Activated CD8-positive, alpha-beta memory T cell treated with anti-CD3 and anti-CD28 coated beads, Interleukin-2, amount 50 U/mL, for 1 hour (primary cell): Measurements from ENCODE around the gene ETS2.

ENCODE experiments used
- DNase-seq: peaks from one replicate; pipeline ENCODE4 v3.0.0-alpha.2; 2020; ENCODE audit errors: extremely low read depth

The ETS2 gene

DNA sequence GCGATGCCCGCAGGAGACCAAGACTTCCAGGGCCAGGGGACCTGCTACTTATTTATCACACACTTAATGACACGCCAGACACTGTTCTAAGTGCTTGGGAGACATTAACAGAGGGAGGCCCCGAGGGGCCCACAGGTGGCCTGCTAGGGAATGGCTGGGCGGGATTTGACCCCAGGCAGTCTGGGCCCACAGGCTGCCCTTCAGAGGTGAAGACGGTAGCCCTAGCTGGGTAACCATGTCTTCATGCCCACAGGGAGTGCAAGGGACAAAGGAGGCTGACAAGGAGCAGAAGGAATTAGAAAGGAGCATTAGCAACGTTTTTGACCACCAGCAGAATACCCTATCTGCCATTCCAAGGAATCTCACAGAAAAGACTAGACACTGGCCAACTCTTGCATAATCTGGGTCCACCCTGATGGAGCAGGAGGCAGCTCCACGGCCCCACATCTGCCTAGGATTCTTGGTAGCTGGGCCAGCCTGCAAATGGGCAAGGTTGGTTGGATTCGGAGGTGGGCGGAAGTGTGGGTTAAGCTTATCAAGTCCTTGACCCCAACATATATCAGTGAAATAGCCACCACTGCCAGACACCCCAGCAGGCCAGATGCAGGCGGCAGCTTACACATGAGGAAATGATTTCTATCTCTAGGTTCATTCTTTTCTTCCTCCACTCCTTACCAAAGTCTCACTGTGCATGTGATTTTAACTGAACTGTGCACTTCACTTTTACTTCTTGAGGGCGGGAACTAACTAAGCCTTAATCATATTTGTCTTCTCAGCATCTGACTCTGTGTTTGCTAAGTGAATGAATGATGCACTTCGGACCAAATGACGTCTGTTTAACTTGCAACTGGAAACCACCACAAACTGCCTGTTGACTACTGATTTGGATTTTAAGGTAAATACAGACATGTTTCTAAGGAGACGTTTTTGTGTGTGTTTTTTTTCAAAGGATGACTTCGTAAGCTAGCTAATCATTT lies 3.4 kb upstream of the ETS2 start:
- no peak for DNase-seq

DNA sequence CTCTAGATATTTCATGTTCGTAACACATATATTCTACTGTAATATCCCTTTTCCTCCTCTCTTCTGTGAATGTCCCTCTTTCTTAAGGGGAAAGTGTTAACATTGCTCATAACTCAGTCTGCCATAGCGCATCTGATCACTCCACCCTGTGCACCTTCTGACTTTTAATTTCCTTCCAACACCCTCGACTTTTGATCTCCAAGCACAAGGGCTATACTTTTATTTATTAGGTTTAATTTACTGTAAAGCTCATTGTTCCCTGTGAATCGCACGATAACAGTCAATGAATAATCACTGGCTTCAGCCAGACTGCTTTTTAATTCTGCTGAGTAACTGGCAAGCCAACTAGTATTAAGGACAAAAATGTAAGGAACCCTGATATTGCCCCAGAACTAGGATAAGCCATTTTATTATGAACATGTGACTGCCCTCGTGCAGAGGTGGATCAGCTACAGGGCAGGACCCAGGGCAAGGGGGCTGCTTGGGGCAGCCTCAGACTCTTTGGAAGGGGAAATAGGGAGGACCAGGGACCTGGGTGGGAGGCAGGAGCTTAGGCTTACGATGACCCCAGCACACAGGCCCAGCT lies 2.6 kb upstream of the ETS2 start:
- no peak for DNase-seq

DNA sequence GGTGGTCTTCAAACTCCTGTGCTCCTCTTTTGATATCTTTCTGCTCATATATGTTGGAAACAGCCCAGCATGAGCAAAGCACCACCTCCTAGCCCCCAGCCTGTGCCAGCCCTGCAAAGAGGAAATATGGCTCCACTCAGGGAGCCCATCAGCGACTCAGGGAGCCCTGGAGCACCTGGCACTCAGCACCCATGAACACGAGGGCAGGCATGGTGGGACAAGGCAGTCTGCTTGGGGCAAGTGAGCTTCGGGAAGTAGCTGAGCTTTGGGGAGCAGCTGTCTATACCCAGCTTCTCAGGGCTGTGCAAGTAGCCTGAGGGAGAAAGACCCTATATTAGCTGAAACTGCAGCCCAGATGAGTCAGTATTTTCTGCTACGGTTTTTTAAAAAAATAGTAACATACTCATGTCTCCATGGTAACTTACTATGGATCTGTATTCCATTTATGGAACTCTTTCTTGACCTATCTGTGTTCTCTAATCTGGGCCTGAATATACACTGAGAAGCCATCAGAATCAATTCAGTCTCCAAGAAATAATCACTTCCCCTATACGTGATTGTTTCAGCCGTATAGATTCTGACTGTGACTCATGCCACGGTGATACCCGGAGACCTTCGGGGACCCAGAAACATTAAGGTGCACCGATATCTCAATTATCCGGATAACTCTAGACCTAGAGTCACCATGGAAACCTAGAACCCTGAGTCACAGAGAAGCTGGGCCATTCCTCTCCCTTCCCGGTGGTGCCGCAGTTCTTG lies 1.5 kb upstream of the ETS2 start:
- no peak for DNase-seq

DNA sequence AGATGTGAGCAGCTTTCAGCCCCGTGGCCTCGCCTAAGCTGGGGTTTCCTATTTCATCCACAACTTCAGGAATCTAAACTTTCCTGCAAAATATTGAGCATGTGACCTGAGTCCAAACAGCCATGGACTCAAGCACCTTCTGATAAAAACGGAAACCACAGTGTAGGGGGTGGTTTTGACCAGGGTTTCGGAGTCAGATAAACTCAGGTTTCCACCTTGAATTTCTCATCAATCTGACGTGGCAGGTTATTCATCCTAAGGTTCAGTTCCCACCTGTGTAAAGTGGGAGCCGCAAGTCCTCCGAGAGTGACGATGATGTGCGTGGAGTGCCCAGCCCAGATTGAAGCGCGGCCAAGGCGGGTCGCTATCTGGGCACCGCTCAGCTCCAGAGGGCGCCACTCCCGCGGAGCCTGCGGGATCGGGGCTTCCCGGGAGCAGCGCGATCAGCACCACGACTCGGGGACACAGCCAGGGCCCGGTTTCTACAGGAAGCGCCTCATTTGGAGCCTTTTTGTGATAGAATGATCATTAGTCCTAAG lies 871 bp upstream of the ETS2 start:
- DNase-seq, result no peak

DNA sequence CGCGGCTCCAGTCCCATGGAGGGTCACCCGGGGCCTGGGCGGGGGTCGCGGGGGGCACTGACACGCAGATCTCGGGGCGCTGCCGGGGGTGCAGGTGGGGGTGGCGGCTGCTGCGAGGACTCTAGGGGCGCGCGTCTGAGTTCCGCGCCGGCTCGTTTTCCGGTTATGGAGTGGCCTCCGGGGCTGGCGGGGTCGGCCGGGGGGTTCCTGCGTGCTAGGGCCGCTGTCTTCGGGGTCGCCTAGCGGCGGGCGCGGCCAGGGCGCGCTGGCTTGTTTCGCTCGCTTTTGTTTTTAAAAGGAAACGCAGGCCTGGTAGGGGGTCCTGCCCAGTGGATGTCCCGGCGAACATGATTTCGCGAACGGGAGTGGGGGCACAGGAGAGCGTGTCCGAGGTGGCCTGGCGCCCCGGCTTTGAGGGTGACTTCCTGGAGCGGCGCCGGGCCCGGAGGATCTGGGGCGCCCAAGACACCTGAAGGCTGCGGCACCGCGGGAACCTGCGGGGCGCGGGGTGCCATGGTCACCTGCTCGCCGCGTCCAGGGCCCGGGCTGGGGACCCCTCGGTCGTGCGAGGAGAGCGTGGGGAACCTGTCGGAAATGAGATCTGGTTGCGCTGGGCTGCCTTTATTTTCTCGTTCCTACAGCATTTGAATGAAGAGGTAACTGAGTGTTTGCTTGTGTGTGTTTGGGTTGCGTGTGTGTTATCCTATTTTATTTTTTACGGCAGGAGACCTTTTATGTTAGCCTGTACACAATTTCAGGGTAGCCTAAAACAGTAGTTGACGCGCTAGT lies 618 bp downstream of the ETS2 start:
- no peak for DNase-seq

DNA sequence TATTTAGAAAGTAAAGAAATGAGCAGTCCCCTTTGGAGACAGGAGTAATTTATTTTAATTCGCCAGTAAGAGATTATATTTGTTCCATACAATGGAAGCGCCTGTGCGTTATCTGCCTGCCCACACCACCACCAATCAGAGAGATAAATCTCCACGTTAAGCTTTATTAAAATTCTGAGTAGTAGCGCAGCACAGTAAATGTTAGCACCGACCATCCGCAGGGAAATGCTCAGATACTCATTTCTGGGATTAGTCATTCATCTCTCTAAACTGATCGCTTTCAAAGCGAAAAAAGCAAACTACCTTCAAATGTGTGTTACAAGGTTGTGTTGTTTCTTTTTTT lies 1.2 kb downstream of the ETS2 start:
- no peak for DNase-seq

DNA sequence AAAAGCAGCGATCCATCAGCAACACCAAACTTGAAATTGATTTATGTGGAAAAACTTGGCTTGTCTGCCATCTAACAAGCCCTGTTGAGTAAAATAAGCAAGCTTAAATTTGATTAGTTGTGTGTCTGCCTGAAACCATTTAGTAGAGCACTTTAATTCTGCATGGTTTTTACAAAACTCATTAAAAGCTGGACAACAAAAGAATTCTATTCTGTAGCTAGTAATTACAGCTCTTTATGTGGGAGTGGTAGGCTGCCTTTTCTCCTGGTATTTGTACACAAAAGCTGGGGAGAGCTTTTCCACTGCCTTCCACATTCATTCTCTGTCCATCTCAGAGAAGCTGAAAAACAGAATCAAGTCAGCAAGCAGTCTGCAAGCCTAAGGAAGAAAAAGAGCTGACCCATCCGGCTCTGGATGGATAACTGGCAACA lies 1.7 kb downstream of the ETS2 start:
- DNase-seq, result no peak

DNA sequence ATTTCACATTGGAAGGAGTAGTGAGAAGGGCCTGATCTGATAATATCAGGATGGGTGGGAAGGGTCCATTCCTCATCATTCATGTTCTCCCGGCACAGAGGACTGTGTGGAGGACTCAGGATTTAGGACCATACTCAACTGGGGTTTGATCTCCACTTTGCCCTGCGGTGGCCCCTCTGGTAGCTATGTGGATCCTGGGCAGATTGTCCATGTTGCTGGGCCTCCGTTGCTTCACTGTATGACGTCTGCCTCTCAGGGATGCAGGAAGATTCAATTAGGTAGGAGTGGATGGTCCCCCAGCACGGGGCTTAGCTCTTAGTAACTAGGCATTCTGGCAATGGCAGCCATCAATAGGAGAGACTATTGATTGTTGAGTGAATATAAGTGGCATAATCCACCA lies 2.3 kb downstream of the ETS2 start:
- DNase-seq, result no peak

DNA sequence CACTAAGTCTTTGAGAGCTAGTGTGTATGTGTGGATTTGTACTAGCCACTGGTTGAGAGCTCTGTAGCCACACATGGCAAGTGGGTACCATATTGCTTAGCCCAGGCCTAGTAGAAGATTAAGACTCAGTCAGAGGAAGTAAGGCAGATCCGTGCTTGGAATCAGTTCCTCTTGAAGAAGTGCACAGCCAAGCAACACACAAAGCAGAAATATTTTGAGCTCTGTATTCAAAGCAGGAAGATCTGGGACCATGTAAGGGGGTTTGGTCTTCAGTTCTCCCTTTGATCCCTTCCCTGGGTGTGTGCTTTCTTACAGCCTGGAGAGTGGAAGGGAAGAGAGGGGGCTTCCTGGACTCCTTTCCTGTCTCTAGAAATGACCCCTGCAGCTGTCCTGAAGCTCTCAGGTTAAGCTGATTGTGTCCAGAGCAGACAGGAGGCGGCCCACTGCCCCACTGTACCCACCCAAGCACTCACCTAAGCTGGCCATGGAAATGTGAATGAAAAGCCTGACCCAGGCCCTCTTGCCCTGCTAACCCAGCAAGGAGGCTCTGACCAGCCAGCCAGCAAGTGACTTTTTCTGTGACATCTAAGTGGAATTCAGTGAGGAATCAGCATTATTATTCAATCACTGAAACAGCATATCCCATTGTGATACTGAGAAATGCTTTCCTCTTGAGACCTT lies 3.6 kb downstream of the ETS2 start:
- DNase-seq, result no peak

DNA sequence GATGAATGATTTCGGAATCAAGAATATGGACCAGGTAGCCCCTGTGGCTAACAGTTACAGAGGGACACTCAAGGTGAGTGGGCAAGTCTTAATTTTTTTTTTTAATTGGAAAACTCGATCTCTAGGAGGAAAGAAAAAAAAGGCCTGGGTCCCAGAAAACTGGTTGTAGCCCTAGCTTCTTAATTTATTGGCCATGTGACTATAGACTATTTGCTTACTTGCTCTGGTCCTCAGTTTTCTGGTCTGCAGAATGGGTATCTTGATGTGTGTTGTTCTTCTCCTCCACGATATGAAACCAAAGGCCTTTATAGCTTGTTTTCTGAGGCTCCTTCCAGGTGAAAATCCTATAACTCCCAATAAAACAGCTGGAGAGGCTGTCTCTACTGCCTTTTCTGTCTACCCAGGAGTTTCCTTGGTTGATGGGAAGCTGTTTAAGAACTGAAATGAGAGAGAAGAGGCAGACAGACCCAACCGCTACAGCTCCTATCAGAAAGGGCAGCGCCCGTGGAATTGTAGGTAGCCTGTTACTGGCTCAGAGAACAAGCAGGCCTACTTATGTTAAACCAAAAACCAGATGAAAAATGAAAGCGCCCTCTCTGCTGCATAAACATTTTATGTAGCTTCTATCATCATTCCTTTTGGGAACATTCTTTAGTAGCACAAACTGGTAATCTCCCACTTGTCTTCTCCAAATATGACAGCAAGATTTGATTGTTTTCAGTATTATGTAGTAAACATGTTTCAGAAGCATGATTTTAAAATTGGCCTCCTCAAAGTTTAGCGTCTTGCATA lies 4.5 kb downstream of the ETS2 start:
- DNase-seq, result no peak

DNA sequence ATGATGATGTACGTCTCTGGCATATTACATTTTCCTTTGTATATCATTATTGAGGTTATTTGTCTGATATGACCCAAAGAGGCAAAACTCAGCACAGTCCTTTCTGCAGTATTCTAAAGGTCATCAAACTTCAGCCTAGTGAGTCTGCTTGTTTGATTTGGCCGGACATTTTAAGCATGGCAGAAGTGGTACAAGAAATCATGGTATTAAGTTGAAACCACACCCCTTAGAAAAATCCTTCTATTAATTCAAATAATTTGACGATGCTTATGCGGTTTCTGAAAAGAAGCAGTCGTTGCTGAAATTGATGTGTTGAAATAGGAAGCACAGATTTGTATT lies 5.1 kb downstream of the ETS2 start:
- no peak for DNase-seq

DNA sequence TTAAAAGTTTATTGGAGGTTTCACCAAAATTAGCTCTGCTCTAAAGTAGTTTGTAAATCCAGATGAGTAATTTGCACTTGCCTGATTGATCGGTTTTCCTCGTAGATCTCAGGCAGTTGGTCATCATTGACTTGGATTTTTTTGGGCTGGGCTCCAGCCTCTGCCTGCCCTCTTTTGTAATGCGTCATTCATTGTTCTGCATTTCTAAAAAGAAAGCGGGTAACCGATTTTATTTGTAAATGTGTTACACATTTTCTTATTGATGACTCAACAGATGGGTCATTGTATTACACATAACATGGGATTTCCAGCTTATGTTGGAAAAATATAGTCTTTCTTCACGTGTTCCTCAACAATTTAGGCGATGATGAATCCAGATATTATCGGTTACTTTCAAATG lies 5.5 kb downstream of the ETS2 start:
- DNase-seq, result no peak

DNA sequence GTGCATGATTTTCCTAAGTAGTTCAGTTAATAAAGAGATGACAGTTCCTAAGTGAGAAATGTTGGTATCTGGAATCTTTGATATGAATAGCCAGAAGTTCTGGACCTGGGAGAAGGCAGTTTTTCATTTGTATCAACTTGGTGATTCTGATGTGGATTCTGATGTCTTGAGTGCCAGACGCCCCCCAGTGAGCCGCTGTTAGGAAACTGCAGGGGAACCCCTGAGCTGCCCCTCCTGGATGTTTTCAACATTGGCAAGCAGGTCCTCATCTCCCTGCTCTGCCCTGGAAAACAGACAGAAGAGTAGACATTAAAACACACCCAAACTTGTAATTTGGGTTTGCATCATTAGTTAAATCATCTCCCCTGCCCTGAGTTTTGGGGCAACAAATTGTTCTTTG lies 7.4 kb downstream of the ETS2 start:
- no peak for DNase-seq

DNA sequence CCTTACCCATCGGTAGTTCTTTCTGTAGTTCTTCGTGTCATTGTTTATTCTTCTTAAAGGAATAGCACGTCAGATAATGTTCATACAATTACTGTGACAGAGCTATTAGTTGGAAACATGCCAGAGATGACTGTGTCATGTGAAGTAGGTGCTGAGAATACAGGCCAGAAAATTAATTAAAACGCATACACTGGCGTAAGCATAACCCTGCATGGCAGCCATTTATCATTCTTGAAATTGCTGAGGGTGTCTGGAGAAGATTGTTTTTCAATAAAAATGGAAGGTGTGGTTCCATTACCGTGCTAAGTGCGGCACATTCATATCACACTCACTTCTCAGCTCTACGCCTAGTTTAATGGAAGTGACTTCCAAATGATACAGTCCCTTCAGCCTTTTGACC lies 7.8 kb downstream of the ETS2 start:
- DNase-seq, result no peak

DNA sequence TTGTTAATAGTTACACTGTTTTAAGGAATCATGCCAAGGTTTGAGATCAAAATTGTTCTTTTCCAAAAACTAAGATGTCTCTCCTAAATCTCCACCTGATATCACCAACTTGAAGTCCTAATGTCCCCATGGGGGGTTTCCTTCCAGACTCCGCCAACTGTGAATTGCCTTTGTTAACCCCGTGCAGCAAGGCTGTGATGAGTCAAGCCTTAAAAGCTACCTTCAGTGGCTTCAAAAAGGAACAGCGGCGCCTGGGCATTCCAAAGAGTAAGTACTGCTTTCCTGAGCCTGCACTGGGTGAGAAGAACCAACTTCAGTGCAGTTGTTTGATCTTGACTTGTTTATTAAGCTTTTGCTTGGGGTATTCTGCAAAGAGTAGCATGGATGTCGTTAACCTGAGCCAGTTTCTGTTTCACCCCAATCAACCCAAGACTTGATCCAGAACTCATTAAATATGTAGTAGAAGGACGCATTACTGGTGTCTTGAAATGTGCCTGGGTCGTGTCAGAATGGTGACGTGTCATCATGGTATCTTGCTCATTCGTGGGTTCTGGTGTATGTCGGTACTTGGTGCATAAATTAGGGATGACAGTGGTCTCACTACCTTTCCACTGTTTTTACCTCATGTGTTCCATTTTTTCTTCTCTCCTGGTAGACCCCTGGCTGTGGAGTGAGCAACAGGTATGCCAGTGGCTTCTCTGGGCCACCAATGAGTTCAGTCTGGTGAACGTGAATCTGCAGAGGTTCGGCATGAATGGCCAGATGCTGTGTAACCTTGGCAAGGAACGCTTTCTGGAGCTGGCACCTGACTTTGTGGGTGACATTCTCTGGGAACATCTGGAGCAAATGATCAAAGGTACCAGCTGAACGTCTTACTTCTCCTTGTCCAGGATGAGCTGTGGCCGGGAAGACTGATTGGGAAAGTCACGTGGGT lies 8.7 kb downstream of the ETS2 start:
- DNase-seq, result no peak

DNA sequence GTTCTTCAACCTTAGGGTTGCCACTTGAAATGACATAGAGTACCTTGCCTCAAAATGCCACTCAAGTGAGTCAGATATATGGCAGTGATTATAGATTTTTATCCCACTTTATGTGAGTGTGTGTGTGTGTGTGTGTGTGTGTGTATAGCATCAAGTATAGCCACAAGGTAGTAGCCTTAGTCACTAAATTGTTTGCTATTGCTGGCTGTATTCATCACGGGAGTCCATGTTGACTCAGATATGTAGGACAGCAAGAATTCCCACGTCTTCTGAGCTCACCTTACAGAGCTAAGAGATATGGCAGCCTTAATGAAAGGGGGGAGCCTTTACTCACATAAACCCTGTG lies 9.3 kb downstream of the ETS2 start:
- DNase-seq, result no peak

DNA sequence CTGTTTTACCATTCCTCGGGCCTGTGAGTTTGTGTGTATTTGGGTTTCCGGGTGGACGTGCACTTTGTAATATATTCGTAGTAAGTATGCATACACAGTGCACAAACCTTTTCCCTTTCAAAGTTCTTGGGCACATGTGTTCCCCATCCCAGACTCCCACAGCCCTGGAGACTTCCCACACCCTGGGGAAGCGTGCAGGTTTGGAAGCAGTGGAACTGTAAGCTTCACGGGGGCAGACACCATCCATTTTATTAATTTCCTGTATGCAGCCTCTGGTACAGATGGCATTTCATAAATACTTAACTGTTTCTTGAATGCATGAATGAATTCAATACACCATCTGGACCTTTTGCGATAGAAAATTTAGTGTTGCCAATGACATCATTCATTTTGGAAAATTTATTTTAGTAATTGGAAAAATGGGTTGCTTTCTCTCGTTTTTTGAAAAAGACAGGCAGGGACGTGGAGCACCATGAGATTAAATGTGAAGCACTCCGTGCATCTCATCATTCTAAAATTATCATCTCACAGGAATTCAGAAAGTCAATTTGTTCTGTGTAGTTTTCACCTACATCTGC lies 10.8 kb downstream of the ETS2 start:
- no peak for DNase-seq

DNA sequence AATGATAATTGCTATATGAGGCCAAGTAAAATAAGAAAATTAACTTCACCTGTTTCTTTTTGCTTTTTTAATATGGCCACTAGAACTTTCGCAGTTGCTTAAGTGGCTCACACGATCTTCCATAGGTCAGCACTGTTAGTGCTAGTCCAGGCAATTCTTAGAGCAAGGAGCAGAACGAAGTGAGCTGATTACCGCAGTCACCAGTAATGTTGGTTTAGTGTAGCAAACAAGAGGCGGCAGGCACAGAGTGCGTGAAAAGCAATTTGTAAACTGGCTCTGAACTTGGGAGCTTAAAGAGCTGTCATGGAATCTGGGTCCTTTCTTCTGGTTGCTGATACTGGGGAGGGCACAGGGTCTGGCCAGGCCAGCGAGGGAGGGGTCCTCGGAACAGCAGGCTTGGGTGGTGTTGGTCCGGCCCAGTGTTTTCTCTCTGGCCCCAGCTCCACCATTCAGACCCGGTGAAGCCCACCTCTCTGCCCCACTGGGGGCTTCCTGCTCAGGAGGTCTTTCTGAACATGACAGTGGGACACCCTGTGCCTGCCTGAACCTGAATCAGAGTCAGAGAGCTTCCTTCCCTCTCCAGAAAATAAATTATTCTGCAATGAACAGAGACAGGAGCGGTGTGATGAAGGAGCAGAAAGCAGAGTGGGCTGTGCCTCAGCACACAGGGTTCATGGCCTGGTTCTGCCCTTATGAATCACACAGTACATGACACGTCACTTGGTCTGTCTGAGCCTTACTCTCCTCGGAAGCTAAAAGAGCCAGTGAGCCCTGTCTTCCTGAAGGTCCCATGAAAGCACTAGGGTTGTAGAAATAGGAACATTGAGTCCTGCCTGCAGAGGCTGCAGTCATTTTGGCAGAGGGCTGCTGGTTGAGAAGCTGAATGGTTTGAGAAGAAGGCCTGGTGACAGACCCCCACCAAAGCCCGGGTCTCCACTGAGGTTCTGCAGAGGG lies 11.9 kb downstream of the ETS2 start:
- no peak for DNase-seq
